Astrocyte of the cerebellum (primary cell): ENCODE results near the gene RPL22.

Experiments
- DNase-seq: peaks from one replicate; pipeline ENCODE4 v3.0.0-alpha.2; 2011; ENCODE audit warnings: low read depth
- H3K4me3 ChIP-seq: 2 replicates; pipeline ENCODE4 v1.5.1; 2011; ENCODE audit warnings: mild to moderate bottlenecking, low read depth, low read length, moderate library complexity
- CTCF ChIP-seq: IDR thresholded peaks from 2 replicates; pipeline ENCODE4 v1.5.1; 2012; ENCODE audit warnings: low read length, low read depth, moderate library complexity, mild to moderate bottlenecking; ENCODE audit errors: missing control alignments
- in situ Hi-C: cut with HindIII; loops from 2 replicates; pipeline ENCODE4 v1.10.0; 2017; ENCODE audit warnings: low sequenced_read_pairs

RPL22 gene

GRCh38 chr1:6157132-6157527, 42.3 kb downstream of the RPL22 start:
- TF ChIP-seq CTCF, result no peak
- in situ Hi-C loops, result no loop called here
- peak; percentile 11 for DNase-seq
- no peak overlapping the region for H3K4me3 ChIP-seq

GRCh38 chr1:6154525-6155319, 44.7 kb downstream of the RPL22 start:
- no peak for TF ChIP-seq CTCF
- no peak for DNase-seq
- in situ Hi-C loops, result no loop called here
- H3K4me3 ChIP-seq, result no peak overlapping the region

DNA sequence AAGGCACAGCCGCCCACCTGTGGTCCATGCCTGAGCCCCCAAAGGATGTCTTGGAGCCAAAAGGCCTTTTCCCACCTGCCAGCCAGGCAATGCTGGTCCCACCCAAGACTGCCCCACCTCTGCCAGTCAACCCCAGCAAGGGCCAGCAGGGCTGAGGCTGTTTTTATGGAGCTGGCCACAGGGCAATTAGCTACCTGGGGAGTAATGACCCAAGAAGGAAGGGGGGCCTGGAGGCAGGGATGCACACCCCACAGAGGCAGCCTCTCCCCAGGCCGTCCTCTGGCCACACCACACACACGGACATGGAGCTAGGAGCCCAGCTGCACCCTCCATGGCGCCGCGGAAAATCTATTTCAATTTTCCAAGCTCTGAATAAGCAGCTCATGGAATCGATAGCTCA, 46.5 kb downstream of the RPL22 start:
- TF ChIP-seq CTCF, result no peak
- H3K4me3 ChIP-seq, result no peak overlapping the region
- in situ Hi-C loops, result no loop called here
- DNase-seq, result no peak

GRCh38 chr1:6152181-6152580, 47.2 kb downstream of the RPL22 start:
- no peak overlapping the region for H3K4me3 ChIP-seq
- DNase-seq, result no peak
- in situ Hi-C loops, result no loop called here
- TF ChIP-seq CTCF, result no peak

GRCh38 chr1:6151291-6151822, 48.0 kb downstream of the RPL22 start:
- TF ChIP-seq CTCF, result no peak
- in situ Hi-C loops, result no loop called here
- no peak for DNase-seq
- H3K4me3 ChIP-seq, result no peak overlapping the region

DNA sequence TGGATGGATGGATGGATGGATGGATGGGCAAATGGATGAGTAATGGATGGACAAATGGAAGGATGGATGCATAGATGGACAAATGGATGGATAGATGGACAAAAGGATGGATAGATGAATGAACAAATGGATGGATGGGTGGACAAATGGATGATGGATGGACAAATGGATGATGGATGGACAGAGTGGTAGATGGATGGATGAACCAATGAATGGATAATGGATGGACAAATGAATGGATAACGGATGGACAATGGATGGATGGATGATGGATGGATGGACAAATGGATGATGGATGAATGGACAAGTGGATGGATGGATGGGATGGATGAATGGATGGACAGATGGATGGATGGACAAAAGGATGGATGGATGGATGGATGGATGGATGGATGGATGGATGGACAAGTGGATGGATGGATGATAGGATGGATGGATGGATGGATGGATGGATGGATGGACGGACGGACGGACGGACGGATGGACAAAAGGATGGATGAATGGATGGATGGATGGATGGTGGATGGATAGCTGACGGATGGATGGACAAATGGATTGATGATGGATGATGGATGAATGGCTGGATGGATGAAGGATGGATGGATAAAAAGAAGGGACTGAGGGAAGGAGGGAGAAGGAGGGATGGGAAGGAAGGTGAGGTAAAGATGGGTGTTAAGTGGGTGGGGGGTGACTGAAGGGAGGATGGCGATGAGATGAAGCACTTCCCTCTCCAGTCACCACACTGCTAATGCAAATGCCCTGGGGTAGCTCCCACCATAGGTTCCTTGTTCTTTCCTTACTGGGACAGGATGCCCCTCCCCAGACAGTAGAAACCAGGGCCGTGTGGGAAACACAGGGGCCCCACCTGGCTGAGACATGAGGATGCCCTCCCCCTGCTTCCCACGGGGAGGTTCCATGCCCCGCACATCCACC, 49.1 kb downstream of the RPL22 start:
- in situ Hi-C loops, result no loop called here
- no peak overlapping the region for H3K4me3 ChIP-seq
- no peak for TF ChIP-seq CTCF
- DNase-seq, result no peak
